Lower lobe of right lung (tissue), 2 donors: ENCODE data around the gene GOLGA8H. TPM values are rescaled to one million over a fixed set of nuclear protein-coding genes. Genes with fewer than 3 reads are reported as not detected.
A peak's percentile ranks its signal among the peaks of the same experiment; 100 is the strongest.
"Not testable (repeated sequence)": the region's sequence is repeated elsewhere in the genome, so short reads cannot be mapped to it uniquely, and the experiment has no call there.

Experiments
- ATAC-seq, 2 donors: fragments of 200-7000 bp; cut with Tn5 transposase; one replicate each; pipeline ENCODE4 v1.9.1; 2020 to 2022; ENCODE audit warnings: mild to moderate bottlenecking in 2 of 2, moderate library complexity in 2 of 2
- DNase-seq: peaks from one replicate; pipeline ENCODE4 v3.0.0-alpha.2; 2020
- H3K27ac ChIP-seq: fragments of 200-600 bp; one replicate; pipeline ENCODE4 v1.8.0; 2022
- H3K27me3 ChIP-seq: fragments of 200-600 bp; one replicate; pipeline ENCODE4 v1.8.0; 2022; ENCODE audit warnings: low read depth
- H3K36me3 ChIP-seq: fragments of 200-600 bp; one replicate; pipeline ENCODE4 v1.8.0; 2022; ENCODE audit warnings: mild to moderate bottlenecking
- H3K4me1 ChIP-seq: fragments of 200-600 bp; one replicate; pipeline ENCODE4 v1.8.0; 2022
- H3K4me3 ChIP-seq: fragments of 200-600 bp; one replicate; pipeline ENCODE4 v1.8.0; 2022; ENCODE audit warnings: mild to moderate bottlenecking
- H3K9me3 ChIP-seq: fragments of 200-600 bp; one replicate; pipeline ENCODE4 v1.8.0; 2022
- intact Hi-C: fragments of 100-400 bp; cut with DNase I; formaldehyde crosslinking; loops from one replicate; pipeline ENCODE4 v1.11.0; 2022
- long read RNA-seq: library from polyadenylated mRNA; unstranded; transcript quantifications from one replicate; pipeline ENCODE4 v2.0.0, GENCODE V29; 2021
- total RNA-seq: library from RNA; stranded (reverse); fragmentation: NEBNext Ultra II Directional; extraction: Animal tissue kit (Norgen Biotek cat#: 25700); gene quantifications from one replicate; pipeline ENCODE4 v1.2.1, GENCODE V29; 2021
- TF ChIP-seq, protein P1 (sequence below): fragments of 200-600 bp; IDR thresholded peaks from one replicate; pipeline ENCODE4 v1.8.0; 2022; ENCODE audit warnings: antibody characterized with exemption, mild to moderate bottlenecking
- donor health status: DM: no; HTN: yes; CAD: no; lungs with severe emphysema.

Gene GOLGA8H, protein sequence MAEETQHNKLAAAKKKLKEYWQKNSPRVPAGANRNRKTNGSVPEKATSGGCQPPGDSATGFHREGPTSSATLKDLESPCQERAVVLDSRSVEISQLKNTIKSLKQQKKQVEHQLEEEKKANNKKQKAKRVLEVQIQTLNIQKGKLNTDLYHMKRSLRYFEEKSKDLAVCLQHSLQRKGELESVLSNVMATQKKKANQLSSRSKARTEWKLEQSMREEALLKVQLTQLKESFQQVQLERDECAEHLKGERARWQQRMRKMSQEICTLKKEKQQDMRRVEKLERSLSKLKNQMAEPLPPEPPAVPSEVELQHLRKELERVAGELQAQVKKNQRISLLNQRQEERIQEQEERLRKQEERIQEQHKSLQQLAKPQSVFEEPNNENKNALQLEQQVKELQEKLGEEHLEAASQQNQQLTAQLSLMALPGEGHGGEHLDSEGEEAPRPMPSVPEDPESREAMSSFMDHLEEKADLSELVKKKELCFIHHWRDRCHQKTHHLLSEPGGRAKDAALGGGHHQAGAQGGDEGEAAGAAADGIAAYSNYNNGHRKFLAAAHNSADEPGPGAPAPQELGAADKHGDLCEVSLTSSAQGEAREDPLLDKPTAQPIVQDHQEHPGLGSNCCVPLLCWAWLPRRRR
- 0.24 TPM for total RNA-seq
- long read RNA-seq, result 0 reads

DNA sequence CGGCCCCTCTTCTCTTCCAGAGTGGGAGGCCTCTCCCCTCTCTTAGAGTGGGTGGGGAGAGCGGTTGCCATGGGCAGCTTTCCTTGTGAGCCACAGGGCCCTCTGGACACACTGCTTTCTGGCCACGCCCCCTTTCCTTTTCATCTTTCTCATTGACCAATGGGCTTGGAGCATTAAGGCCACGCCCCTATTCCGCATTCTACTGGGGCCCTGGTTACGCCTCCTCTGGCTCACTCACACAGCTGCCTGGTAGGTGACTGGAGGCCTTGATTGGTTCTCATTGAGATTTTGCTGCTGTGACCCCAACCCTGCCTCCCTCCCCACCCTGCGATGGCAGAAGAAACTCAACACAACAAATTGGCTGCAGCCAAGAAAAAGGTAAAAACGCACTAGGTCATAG is at the start of gene GOLGA8H:
Gene GOLGA8H, plus strand, starts transcription at position 233 of the 400 bp plus-strand sequence. Its CDS starts 98 bp downstream, at position 331.
- DNase-seq, intact Hi-C loops: not testable (repeated sequence)

DNA sequence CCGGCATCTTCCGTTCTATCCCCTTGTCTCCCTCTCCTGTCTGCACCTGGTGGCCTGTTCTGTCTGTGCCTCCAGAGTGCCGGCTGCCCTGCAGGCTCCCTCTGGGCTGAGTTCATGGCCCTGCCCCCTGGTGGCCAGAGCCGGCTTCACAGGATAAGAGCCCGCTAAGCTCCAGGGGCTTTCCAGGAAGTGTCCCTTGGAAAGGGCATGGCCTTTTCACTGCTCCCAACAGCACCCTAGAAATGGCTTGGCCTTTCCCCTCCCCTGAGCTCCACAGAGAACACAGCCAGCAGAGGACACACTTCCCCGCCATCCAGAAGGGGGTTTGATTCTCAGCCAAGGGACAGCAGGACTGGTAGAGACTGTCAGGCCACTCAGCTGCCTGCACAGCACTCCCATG is 36.9 kb upstream of the GOLGA8H start:
- H3K4me1 ChIP-seq, intact Hi-C loops, H3K27me3 ChIP-seq, H3K9me3 ChIP-seq, ATAC-seq, DNase-seq, H3K4me3 ChIP-seq, H3K27ac ChIP-seq, H3K36me3 ChIP-seq: not testable (repeated sequence)
- TF ChIP-seq, protein P1, sequence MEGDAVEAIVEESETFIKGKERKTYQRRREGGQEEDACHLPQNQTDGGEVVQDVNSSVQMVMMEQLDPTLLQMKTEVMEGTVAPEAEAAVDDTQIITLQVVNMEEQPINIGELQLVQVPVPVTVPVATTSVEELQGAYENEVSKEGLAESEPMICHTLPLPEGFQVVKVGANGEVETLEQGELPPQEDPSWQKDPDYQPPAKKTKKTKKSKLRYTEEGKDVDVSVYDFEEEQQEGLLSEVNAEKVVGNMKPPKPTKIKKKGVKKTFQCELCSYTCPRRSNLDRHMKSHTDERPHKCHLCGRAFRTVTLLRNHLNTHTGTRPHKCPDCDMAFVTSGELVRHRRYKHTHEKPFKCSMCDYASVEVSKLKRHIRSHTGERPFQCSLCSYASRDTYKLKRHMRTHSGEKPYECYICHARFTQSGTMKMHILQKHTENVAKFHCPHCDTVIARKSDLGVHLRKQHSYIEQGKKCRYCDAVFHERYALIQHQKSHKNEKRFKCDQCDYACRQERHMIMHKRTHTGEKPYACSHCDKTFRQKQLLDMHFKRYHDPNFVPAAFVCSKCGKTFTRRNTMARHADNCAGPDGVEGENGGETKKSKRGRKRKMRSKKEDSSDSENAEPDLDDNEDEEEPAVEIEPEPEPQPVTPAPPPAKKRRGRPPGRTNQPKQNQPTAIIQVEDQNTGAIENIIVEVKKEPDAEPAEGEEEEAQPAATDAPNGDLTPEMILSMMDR, result peak; percentile 28

More for the DNA sequence above, at the start of gene GOLGA8H:
- H3K4me3 ChIP-seq, ATAC-seq, H3K27ac ChIP-seq, H3K36me3 ChIP-seq, H3K4me1 ChIP-seq, H3K27me3 ChIP-seq, H3K9me3 ChIP-seq: not testable (repeated sequence)

DNA sequence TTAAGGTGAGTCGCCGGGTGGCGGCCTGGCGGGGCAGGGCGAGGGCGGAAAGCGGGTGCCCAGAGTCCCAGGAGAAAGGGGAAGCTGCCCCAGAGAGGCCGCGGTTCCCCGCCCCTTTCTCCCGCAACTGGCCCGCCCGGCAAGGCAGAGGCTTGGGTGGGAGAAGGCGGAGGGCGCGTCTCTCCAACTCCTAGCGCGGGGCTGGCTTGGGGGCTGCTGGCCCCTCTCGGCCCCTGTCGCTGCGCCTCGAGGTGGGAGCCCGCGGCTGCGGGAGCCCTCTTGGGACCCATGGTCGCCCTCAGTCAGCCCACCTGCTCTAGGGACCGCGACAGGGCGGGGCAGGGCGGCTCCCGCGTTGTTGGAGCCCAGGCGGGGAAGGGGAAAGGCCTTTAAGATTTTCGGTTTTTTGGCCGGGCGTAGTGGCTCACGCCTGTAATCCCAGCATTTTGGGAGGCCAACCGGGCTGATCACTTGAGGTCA is 30.8 kb upstream of the GOLGA8H start:
- H3K4me3 ChIP-seq, DNase-seq, H3K4me1 ChIP-seq, H3K36me3 ChIP-seq, intact Hi-C loops, H3K27me3 ChIP-seq, H3K27ac ChIP-seq, H3K9me3 ChIP-seq: not testable (repeated sequence)
- ATAC-seq, result peak; percentile 92 to 95

DNA sequence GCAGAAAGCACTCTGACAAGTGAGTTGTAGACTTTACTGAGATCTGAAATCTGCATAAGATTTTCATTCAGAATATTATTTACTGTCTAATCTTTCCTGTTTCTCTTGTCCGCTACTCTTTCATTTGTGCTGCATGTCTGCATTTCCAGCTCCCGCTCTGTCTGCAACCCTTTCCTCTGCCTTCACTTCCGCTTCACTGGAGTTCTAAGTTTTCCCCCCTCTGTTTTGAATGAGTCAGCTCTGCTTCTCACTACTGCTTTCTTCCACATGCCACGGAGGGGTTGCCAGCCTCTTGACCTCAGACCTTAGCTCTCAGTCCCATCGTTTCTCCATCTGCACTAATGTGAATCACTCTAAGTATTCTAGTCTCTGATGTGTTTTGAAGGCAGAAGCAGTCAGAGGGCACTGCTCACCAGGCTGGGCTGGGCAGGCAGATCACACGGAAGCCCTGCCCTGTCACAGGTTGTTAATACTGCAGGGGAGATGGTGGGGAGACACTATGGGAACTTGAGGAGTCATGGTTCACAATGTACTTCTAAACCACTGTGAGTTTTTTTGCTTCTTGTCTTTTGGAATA is 24.3 kb upstream of the GOLGA8H start:
- H3K27ac ChIP-seq, DNase-seq, intact Hi-C loops, ATAC-seq, H3K36me3 ChIP-seq, H3K4me3 ChIP-seq, H3K27me3 ChIP-seq, H3K9me3 ChIP-seq, H3K4me1 ChIP-seq: not testable (repeated sequence)

DNA sequence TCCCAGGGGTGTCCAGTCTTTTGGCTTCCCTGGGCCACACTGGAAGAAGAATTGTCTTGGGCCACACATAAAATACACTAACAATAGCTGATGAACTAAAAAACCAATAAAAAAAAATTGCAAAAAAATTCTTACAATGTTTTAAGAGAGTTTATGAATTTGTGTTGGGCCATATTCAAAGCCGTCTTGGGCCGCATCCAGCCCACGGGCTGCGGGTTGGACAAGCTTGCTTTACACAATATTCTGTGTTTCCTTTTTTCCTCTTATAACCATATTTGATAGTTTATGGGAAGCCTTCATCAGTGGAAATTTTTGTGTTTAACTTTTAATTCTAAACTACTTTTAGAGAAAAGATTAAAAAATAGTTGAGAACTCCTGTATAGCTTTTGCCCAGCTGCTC is 23.1 kb upstream of the GOLGA8H start:
- ATAC-seq, intact Hi-C loops, H3K36me3 ChIP-seq, H3K27ac ChIP-seq, DNase-seq, H3K9me3 ChIP-seq, H3K4me3 ChIP-seq, H3K4me1 ChIP-seq, H3K27me3 ChIP-seq: not testable (repeated sequence)

DNA sequence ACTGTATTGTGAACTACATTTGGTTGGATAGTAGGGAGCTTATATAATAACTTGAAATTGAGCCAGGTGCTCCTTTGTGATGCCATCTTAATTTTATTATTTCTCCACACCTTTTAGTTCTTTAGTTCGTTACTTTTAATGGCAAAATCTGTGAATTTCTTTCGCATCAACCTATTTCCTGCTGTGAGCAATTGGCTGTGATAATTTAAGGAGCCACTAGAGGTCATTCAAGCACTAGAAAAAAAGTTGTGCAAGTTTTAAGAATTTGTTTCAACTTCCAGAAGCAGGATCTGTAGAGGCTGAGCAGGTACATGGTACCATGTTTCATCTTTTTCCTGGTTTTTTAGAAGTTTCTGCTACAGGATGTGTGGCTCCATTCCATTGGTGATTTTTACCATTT is 4.9 kb upstream of the GOLGA8H start:
- H3K4me1 ChIP-seq, H3K27ac ChIP-seq, H3K36me3 ChIP-seq, DNase-seq, H3K27me3 ChIP-seq, ATAC-seq, H3K9me3 ChIP-seq, intact Hi-C loops, H3K4me3 ChIP-seq: not testable (repeated sequence)
- TF ChIP-seq, protein P1, result peak; percentile 20

DNA sequence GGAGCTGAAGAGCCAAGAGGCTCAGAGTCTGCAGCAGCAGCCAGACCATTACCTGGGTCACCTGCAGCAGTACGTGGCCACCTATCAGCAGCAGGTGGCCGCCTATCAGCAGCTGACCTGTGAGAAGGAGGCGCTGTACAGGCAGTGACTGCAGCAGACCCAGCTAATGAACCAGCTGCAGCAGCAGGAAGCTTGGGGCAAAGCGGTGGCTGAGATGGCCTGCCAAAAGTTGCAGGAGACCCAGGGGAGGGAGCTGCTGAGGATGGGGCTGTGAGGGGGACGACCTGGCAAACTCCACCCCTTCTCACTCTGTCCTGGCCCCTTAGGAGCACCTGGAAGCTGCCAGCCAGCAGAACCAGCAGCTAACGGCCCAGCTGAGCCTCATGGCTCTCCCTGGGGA is 8.4 kb downstream of the GOLGA8H start:
- H3K36me3 ChIP-seq, DNase-seq, H3K4me1 ChIP-seq, H3K27ac ChIP-seq, ATAC-seq, H3K4me3 ChIP-seq, intact Hi-C loops, H3K27me3 ChIP-seq, H3K9me3 ChIP-seq: not testable (repeated sequence)

DNA sequence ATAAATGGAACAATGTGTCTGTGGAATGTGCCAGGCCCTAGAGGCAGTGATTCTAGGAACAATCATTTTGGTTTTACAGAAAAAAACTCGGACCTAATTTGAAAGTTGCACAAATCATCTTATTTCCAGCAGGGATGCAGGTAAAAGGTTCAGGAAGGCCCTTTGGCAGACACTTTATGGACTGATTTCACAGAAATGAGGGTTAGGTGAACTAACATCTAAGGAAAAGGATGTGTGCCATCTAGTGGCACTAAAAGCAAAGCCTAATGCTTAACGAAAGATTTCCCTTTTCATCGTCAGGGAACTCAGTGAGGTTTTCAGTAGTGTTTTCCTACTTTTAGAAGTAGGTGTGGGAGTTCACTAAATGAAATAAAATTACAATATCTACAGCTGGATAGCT is 17.5 kb downstream of the GOLGA8H start:
- ATAC-seq, intact Hi-C loops, H3K4me3 ChIP-seq, H3K4me1 ChIP-seq, H3K27ac ChIP-seq, H3K36me3 ChIP-seq, H3K27me3 ChIP-seq, H3K9me3 ChIP-seq, DNase-seq: not testable (repeated sequence)

DNA sequence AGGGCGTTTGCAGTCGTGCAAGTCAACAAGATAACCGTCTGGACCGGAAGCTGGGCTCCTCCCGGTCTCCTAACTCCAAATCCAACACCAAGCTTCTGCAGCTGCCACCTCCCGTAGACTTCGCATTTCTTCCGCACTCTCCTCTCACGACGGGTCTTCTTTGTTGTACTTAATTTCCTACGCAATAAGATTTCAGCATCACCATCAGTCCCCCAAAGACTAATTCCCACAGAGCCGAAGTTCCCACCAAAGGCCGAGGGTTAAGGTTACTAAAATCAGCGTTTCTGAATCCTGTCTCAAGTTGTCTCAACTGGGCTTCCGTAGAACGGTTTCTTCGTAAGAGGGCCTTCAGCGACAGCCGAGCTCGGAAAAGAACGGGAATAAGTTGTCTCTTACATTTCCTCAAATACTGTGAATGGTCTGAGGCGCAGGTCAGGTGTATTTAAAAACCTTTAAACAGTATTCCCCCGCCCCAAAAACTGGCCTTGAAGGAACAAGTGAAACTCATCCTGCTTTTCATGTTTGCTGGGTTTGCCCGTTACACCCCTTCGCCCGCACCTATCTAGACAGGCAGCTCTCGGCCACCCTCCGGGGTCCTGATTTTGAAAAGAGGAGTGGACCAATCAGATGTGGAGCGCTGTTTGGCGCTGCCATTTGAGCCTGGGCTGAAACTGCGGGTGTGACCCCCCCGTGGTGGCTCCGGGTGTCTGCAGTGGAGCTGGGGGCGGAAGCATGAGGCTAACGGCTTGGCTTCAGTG is 21.8 kb downstream of the GOLGA8H start, which contains the start of gene ARHGAP11B:
Gene ARHGAP11B, plus strand, starts transcription at position 693 of the 758 bp plus-strand sequence.
- peak; percentile 89 for DNase-seq
- H3K9me3 ChIP-seq, H3K4me1 ChIP-seq, H3K36me3 ChIP-seq, intact Hi-C loops, H3K27me3 ChIP-seq: not testable (repeated sequence)
- ATAC-seq, result peak; percentile 98 to 100
- peak within 1 kb of the TSS; percentile 53 for H3K4me3 ChIP-seq
- peak within 1 kb of the TSS; percentile 75 for H3K27ac ChIP-seq

DNA sequence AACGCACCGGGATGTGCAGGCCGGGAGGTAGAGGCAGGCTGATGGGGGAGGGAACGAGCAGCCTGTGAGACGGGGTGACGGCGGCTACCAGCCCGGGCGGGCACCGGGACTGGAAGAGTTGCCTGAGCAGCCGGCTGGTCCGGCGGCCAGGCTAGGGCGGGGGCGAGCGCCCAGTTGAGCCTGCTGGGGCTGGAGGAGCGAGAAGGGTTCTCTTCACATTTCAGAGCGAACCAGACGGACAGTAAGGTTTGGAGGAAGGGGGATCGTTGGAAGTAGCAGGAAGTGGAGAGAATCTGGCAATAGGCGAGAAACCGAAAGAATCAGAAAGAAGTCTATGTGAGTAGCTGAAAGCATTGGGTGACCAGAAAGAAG is 22.4 kb downstream of the GOLGA8H start:
- ATAC-seq, H3K4me1 ChIP-seq, intact Hi-C loops, H3K27ac ChIP-seq, H3K36me3 ChIP-seq, DNase-seq, H3K27me3 ChIP-seq, H3K9me3 ChIP-seq: not testable (repeated sequence)
- peak overlapping the region; percentile 53 for H3K4me3 ChIP-seq

DNA sequence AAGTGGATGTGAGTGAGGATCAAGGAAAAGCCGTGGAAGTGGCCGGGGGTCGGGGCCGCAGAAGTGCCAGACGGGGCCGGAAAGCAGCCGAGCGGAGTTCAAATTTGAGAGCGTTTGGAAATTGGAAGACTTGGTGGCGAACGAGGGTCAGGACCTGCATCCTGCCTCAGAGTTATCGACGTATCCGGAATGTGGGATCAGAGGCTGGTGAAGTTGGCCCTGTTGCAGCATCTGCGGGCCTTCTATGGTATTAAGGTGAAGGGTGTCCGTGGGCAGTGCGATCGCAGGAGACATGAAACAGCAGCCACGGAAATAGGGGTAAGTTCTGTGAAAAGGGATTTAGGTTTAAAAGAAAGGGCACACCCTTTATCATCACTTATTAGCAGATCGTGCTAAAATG is 22.8 kb downstream of the GOLGA8H start:
- H3K27ac ChIP-seq, ATAC-seq, DNase-seq, H3K36me3 ChIP-seq, intact Hi-C loops, H3K9me3 ChIP-seq, H3K4me1 ChIP-seq, H3K27me3 ChIP-seq: not testable (repeated sequence)
- H3K4me3 ChIP-seq, result peak overlapping the region; percentile 53
